NCI-H146 treated with DMSO at 0.1 percent for 48 hours (cell line): ENCODE measurements around the gene HID1.
A peak's percentile ranks its signal among the peaks of the same experiment; 100 is the strongest.
"Not testable (repeated sequence)": the region's sequence is repeated elsewhere in the genome, so short reads cannot be mapped to it uniquely, and the experiment has no call there.

Experiments used
- DNase-seq: peaks from one replicate; lab custom pipeline; 2025; ENCODE audit not compliant: unreplicated experiment; lab: John Stamatoyannopoulos, UW

HID1 gene

GRCh38 chr17:74969501-74969900, 3.1 kb downstream of the HID1 start:
- not testable (repeated sequence) for DNase-seq

DNA sequence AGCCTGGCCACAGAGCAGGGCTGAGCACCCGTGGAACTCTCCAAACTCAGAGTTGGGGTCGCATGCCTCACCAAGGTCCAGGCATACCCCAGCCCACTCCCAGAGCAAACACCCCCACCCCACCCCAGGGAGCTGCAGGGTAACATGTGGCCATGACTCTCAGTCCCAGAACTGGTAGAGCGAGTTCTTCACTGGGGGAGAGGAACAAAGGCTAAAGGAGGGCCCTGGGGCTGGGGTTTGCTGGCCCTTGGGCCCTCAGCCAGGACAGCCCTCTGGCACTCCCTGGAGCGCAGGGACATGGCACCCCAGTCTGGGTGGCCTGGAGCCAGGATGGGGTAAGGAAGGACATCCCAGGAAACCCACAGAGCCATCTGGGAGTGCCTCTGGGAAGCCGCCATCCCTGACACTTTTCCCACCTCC, 4.2 kb downstream of the HID1 start:
- DNase-seq: no peak

GRCh38 chr17:74964988-74965622, 7.5 kb downstream of the HID1 start:
- DNase-seq: no peak

GRCh38 chr17:74964246-74964761, 8.3 kb downstream of the HID1 start:
- no peak for DNase-seq

GRCh38 chr17:74963656-74964055, 8.9 kb downstream of the HID1 start:
- no peak for DNase-seq

GRCh38 chr17:74962622-74963394, 9.8 kb downstream of the HID1 start:
- DNase-seq: no peak

- peak; percentile 52 for DNase-seq
These were observed 10.8 kb downstream of the HID1 start for GRCh38 chr17:74961657-74962350.

- no peak for DNase-seq
These were observed 11.8 kb downstream of the HID1 start for GRCh38 chr17:74960570-74961342.

DNA sequence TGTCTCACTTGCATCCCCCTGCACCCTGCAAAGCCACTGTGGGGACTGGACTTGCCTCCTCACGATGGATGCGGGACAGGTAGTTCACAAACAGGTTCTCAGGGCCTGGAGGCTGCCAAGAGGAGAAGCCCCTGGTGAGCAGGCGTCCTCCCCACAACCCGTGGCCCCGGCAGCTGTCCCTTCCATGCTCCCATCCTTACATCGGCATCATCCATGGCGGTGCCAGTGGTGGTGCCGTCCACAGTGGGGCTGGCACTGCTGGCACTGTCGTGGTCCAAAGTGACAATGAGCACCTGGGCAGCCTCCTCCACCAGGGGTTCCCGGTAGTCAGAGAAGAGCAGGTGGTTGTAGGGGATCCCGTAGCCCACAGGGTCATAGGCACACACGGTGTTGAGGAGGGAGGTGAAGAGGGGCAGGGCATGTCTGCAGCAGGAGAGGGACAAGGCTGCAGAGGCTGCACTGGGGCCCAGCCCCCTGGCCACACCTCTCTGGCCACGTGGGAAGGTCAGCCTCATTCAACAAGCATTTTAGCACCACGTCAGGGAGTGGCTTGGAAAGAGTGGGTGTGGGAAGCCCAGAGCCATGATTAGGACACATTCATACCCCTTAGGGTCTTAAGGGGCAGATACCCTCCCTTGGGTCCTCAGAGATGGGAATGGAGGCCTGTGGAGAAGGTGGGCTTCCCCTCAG, 12.6 kb downstream of the HID1 start:
- DNase-seq: no peak

GRCh38 chr17:74957935-74958740, 14.4 kb downstream of the HID1 start:
- DNase-seq: peak; percentile 16

DNA sequence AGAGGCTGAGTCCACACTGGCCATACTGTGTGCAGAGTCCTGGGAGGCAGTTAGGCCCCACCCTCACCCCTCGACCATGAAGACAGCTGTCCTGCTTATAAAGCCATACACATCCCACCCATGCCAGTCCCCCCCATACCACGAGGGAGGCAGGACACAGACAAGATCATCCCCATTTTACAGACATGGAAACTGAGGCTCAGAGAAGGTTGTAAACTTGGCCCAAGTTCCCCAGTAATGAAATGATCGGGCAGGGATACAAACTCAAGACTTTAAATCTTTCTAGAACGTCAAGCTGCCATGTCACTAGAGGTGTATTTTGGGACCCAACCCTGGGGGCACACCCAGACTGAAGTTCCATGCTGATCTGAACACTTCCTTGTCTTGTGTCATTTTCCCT, 16.5 kb downstream of the HID1 start:
- DNase-seq: no peak

DNA sequence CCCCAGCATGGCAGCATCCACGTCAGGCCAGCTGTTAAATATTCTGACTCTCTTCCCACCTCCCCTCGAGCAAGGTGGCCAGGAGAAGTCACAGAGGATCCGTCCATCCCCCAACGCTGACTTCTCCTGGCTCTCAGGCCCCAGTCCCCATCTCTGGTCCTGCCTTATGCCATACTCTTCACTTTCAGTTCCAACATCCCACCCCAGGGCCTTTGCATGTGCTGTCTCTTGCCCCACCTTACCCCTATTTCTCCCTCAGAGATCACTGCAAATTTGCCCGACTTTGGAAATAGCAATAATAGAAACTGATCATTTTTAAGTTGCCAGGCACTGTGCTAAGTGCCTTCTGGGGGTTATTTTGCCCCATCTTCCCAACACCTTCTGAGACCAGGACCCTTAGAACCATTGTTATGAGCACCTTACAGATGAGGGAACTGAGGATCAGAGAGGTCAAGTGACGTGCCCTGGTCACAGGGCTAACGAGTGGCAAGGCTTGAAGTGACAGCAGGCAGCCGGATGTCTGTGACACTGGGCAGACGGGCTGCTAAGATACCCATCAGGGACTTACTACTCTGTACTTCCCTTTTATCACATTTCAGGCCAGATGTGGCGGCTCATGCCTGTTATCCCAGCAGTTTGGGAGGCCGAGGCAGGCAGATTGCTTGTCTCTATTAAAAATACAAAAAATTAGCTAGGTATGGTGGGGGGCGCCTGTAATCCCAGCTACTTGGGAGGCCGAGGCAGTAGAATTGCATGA, 17.7 kb downstream of the HID1 start:
- no peak for DNase-seq

DNA sequence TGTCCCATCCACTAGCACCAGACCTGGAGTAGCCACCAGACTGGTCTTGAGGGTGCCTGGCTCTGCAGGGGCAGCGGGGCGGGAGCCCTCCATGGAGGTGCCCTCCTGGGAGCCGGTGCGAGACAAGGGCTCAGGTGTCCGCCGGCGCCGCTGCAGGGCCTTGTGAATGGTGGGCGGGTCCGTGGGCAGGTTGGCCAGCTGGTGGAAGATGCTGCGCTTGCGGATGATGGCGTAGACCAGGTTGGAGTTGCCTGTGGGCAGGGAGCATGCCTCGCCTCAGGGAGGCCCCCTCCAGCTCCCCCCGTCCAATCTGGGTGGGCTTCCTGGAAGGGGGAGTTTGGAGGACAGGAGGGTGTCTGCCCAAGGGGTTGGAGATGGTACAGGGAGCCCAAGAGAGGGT, 18.4 kb downstream of the HID1 start:
- DNase-seq: no peak

DNA sequence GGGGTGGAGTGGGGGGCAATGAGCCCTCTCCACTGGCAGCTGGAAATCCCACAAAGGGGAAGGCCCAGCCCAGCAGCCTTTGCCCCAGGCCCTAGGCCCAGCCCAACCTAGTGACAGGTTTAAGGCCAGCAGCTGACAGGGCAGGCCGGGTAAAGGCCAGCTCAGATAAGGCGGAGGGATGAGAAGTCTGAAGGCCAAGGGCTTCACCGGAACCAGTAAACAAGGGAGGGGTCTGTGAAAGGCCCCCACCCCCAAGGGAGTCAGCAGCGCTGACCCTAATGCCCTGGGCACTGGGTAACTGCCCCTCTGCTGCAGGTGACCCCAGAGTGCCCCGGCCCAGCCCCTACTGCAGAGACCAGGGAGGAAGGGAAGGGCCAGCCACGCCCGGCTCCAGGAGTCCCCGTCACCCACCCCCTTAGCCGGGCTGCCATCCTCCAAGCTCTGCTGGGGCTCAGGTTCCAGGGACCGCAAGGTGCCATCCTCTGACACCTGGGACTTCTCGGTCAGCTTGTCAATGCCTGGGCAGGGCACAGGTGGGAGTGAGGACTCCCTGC, 19.3 kb downstream of the HID1 start:
- DNase-seq: no peak

DNA sequence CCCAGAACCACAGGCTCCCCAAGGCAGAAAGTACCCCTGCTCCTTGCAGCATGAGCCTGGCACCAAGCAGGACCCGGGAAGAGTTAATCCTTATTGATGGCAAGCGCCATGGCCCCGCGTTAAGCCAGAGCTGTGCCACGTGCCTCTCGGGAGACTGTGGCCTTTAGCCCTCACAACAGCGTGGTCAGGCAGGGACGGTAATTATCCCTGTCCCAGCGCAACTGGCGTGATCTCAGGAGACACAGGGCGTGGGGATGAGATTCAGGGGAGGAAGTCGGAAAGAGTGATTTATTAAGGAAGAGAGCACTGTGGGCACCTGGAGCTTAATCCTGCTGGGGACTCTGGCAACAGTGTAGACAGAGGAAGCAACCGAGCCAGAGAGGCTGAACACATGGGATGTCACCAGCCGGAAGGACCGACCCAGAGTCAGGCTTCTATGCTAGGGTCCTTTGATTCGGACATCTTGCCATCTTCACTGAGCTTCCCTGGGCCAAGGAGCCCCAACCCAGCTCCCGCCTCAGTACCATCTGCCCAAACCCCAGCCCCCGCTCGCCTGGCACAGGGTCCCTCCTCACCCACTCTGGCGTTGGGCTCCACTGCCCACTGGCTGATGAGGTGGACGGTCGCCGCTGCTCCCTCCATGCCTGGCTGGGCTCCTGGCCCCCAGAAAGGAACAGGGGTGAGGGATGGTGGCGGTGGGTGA, 20.0 kb downstream of the HID1 start:
- no peak for DNase-seq

- DNase-seq: no peak
These were observed 20.7 kb downstream of the HID1 start for GRCh38 chr17:74951680-74952421.

DNA sequence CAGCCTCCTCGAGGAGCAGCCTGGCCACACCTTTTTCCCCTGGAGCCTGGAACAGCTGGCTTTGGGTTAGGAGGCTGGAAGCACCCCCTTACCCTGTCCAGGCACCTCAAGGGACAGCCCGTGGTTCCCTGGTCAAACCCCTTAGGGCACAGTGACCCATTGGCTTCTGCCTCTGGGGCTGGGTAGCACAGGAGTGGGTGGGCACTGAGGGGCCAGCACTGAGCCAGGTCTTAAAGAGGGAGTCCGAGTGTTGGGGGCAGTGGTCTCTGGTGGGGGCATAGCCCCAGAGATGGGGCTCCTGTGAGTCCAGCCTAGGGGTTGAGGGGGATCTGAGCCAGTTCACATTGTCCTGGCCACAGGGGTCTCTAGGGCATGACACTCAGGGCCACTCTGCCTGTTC, 21.5 kb downstream of the HID1 start:
- DNase-seq: no peak
